ENCODE data around the gene NTMT1. TPM values are rescaled to one million over a fixed set of nuclear protein-coding genes. Genes with fewer than 3 reads are reported as not detected.

Gene NTMT1
- total and polyA plus RNA-seq, 9 of the 15 experiments (the other 6 are each of a cell fraction or from before 2014, with no cell fraction given): 42.1 to 116 (median 74.7) TPM

- 0 out of 2 replicates have a peak, but pooled peaks have one; percentile 63 for TF ChIP-seq NR1H2 (CRISPR knock-in tag; IDR thresholded peaks at IDR 0.05)
- TF ChIP-seq PML (IDR thresholded peaks at IDR 0.05; ENCODE audit: low read length): no peak
- TF ChIP-seq POLR2G (IDR thresholded peaks at IDR 0.05; ENCODE audit: low read depth, low read length): peak; percentile 74
- no peak for TF ChIP-seq ZNF668 (CRISPR knock-in tag; IDR thresholded peaks at IDR 0.05)
- TF ChIP-seq ADNP (tag; IDR thresholded peaks at IDR 0.05): no peak
- no peak for TF ChIP-seq NFE2L1 (tag; IDR thresholded peaks at IDR 0.05; ENCODE audit: borderline replicate concordance, low read depth)
- no peak for TF ChIP-seq TAF15 (IDR thresholded peaks at IDR 0.05; ENCODE audit: low read depth, low read length)
- no peak for TF ChIP-seq SRF (CRISPR knock-in tag; IDR thresholded peaks at IDR 0.05)
- TF ChIP-seq ZNF174 (CRISPR knock-in tag; IDR thresholded peaks at IDR 0.05): no peak
- TF ChIP-seq TRIM24 (IDR thresholded peaks at IDR 0.05): no peak
- TF ChIP-seq ZFP36 (IDR thresholded peaks at IDR 0.05; ENCODE audit: low read depth, low read length, partially characterized antibody): no peak
- TF ChIP-seq NFIC (IDR thresholded peaks at IDR 0.05): no peak
- no peak for TF ChIP-seq CBFA2T3 (IDR thresholded peaks at IDR 0.05)
- 0 out of 2 replicates have a peak, but pooled peaks have one; percentile 9 for TF ChIP-seq GMEB1 (CRISPR knock-in tag; IDR thresholded peaks at IDR 0.05)
- no peak for TF ChIP-seq E2F1 (CRISPR knock-in tag; IDR thresholded peaks at IDR 0.05)
- no peak for TF ChIP-seq CBX5 (IDR thresholded peaks at IDR 0.05; ENCODE audit: borderline replicate concordance, low read depth)
- TF ChIP-seq YBX1 (IDR thresholded peaks at IDR 0.05): no peak
- TF ChIP-seq CTCFL (IDR thresholded peaks at IDR 0.05; ENCODE audit: borderline replicate concordance, insufficient read depth, low read depth, low read length, poor library complexity, severe bottlenecking): no peak
- no peak; the same call in 1 of the 2 replicates for TF ChIP-seq SOX6 (IDR thresholded peaks at IDR 0.05)
- TF ChIP-seq RAD21 (CRISPR knock-in tag; conservative IDR thresholded peaks at IDR 0.05 in 1 of 2, IDR thresholded peaks at IDR 0.05 in 1 of 2): peak; percentile 98 to 99
- TF ChIP-seq ZNF444 (CRISPR knock-in tag; IDR thresholded peaks at IDR 0.05): no peak
- TF ChIP-seq DNMT1 (IDR thresholded peaks at IDR 0.05): no peak
- TF ChIP-seq EHMT2 (IDR thresholded peaks at IDR 0.05): no peak
- TF ChIP-seq PYGO2 (tag; IDR thresholded peaks at IDR 0.05): no peak
Measured at GRCh38 chr9:129610473-129611306, 15.3 kb upstream of the NTMT1 start (continued).

Measured in K562 (cell line).